GM23338 (cell line): ENCODE results near the gene GCK. TPM values are rescaled to one million over a fixed set of nuclear protein-coding genes. Genes with fewer than 3 reads are reported as not detected.

Experiments
- ATAC-seq: fragments of 200-7000 bp; cut with Tn5 transposase; 3 replicates; pipeline ENCODE4 v1.9.1; 2020
- DNase-seq: peaks from one replicate; pipeline ENCODE4 v3.0.0-alpha.2; 2015; ENCODE audit warnings: low spot score
- H2AFZ ChIP-seq: fragments of 200-600 bp; sonication (generic); 2 replicates; pipeline ENCODE4 v1.8.0; 2016; ENCODE audit warnings: antibody characterized with exemption, mild to moderate bottlenecking, moderate library complexity
- H3F3A ChIP-seq: fragments of 200-600 bp; sonication (generic); replicated peaks from 2 replicates; pipeline ENCODE4 v1.8.0; 2017; ENCODE audit warnings: antibody characterized with exemption, mixed run types, low read depth
- H3K27ac ChIP-seq: fragments of 200-600 bp; sonication (generic); 2 replicates; pipeline ENCODE4 v1.6.1; 2016; ENCODE audit warnings: low read depth
- H3K27me3 ChIP-seq: fragments of 200-600 bp; sonication (generic); 2 replicates; pipeline ENCODE4 v1.8.0; 2016; ENCODE audit warnings: mild to moderate bottlenecking, mixed run types, moderate library complexity; ENCODE audit not compliant: insufficient read depth
- H3K36me3 ChIP-seq: fragments of 200-600 bp; sonication (generic); 2 replicates; pipeline ENCODE4 v1.8.0; 2016; ENCODE audit warnings: mild to moderate bottlenecking; ENCODE audit not compliant: insufficient read depth
- H3K4me1 ChIP-seq: fragments of 200-600 bp; sonication (generic); 2 replicates; pipeline ENCODE4 v1.8.0; 2016; ENCODE audit warnings: mild to moderate bottlenecking, moderate library complexity; ENCODE audit not compliant: insufficient read depth
- H3K4me2 ChIP-seq: fragments of 200-600 bp; sonication (generic); 2 replicates; pipeline ENCODE4 v1.7.1; 2017; ENCODE audit warnings: mixed run types
- H3K4me3 ChIP-seq: fragments of 200-600 bp; sonication (generic); 2 replicates; pipeline ENCODE4 v1.6.1; 2016; ENCODE audit warnings: mixed run types
- H3K79me2 ChIP-seq: fragments of 200-600 bp; sonication (generic); replicated peaks from 2 replicates; pipeline ENCODE4 v1.8.0; 2017; ENCODE audit warnings: mild to moderate bottlenecking; ENCODE audit not compliant: insufficient read depth
- H3K9me2 ChIP-seq: fragments of 200-600 bp; sonication (generic); 2 replicates; pipeline ENCODE4 v1.8.0; 2017; ENCODE audit not compliant: insufficient read depth
- H4K20me1 ChIP-seq: fragments of 200-600 bp; sonication (generic); replicated peaks from 2 replicates; pipeline ENCODE4 v1.8.0; 2017; ENCODE audit warnings: mild to moderate bottlenecking; ENCODE audit not compliant: insufficient read depth
- H3K27ac Mint-ChIP-seq: 2 replicates; pipeline ENCODE4 v1.8.0; 2020; ENCODE audit warnings: inconsistent platforms, mild to moderate bottlenecking, moderate library complexity, mixed read lengths
- H3K27me3 Mint-ChIP-seq: 3 replicates; pipeline ENCODE4 v1.8.0; 2022; ENCODE audit warnings: low read depth, mild to moderate bottlenecking, moderate library complexity, mixed read lengths, inconsistent platforms; ENCODE audit not compliant: insufficient read depth, poor library complexity
- H3K36me3 Mint-ChIP-seq: 3 replicates; pipeline ENCODE4 v1.8.0; 2021; ENCODE audit warnings: low read depth, mild to moderate bottlenecking, inconsistent platforms, moderate library complexity, mixed read lengths
- H3K4me1 Mint-ChIP-seq: 3 replicates; pipeline ENCODE4 v1.8.0; 2020; ENCODE audit warnings: mild to moderate bottlenecking, inconsistent platforms, mixed read lengths
- H3K4me3 Mint-ChIP-seq: 3 replicates; pipeline ENCODE4 v1.8.0; 2021; ENCODE audit warnings: moderate library complexity, mild to moderate bottlenecking, inconsistent platforms, mixed read lengths
- H3K9me3 Mint-ChIP-seq: 3 replicates; pipeline ENCODE4 v1.8.0; 2020; ENCODE audit warnings: moderate library complexity, mild to moderate bottlenecking, inconsistent platforms, mixed read lengths
- CREB1 ChIP-seq: fragments of 250-450 bp; sonication (Bioruptor Pico); IDR thresholded peaks from 2 replicates; pipeline ENCODE4 v1.5.0; 2020; ENCODE audit warnings: low read depth, mild to moderate bottlenecking, moderate library complexity
- CTCF ChIP-seq, 2 experiments: fragments of 200-600 bp in 1 of 2; sonication (generic) in 1 of 2; conservative IDR thresholded peaks; 2 replicates each; pipeline versions ENCODE4 v1.5.1 to v1.6.1; 2016 to 2017; ENCODE audit warnings: antibody characterized with exemption in 2 of 2, low read depth in 2 of 2, mild to moderate bottlenecking in 2 of 2, moderate library complexity in 1 of 2
- ETS1 ChIP-seq: IDR thresholded peaks from 2 replicates; pipeline ENCODE4 v1.6.1; 2016; ENCODE audit warnings: antibody characterized with exemption
- EZH2 ChIP-seq: fragments of 200-600 bp; sonication (generic); IDR thresholded peaks from one replicate; pipeline ENCODE4 v1.8.0; 2017; ENCODE audit warnings: antibody characterized with exemption, mild to moderate bottlenecking, low read depth; ENCODE audit not compliant: unreplicated experiment
- EZH2phosphoT487 ChIP-seq: fragments of 200-600 bp; sonication (generic); IDR thresholded peaks from one replicate; pipeline ENCODE4 v1.8.1; 2018; ENCODE audit warnings: antibody characterized with exemption; ENCODE audit not compliant: unreplicated experiment
- JUNB ChIP-seq: IDR thresholded peaks from one replicate; pipeline ENCODE4 v1.6.1; 2016; ENCODE audit warnings: antibody characterized with exemption; ENCODE audit not compliant: unreplicated experiment
- POLR2AphosphoS5 ChIP-seq: IDR thresholded peaks from 2 replicates; pipeline ENCODE4 v1.6.1; 2016; ENCODE audit warnings: antibody characterized with exemption, low read depth
- REST ChIP-seq: IDR thresholded peaks from one replicate; pipeline ENCODE4 v1.6.1; 2018; ENCODE audit warnings: antibody characterized with exemption; ENCODE audit not compliant: unreplicated experiment
- STAT1 ChIP-seq: IDR thresholded peaks from one replicate; pipeline ENCODE4 v1.6.1; 2016; ENCODE audit warnings: antibody characterized with exemption; ENCODE audit not compliant: unreplicated experiment
- ZNF114 ChIP-seq: fragments of 250-450 bp; sonication (Bioruptor Pico); IDR thresholded peaks from 2 replicates; pipeline ENCODE4 v1.5.0; 2020; ENCODE audit warnings: mild to moderate bottlenecking, moderate library complexity
- ZNF331 ChIP-seq: fragments of 250-450 bp; sonication (Bioruptor Pico); IDR thresholded peaks from 2 replicates; pipeline ENCODE4 v1.5.0; 2020; ENCODE audit warnings: low read depth, mild to moderate bottlenecking, moderate library complexity
- ZNF462 ChIP-seq: fragments of 250-450 bp; sonication (Bioruptor Pico); IDR thresholded peaks from 2 replicates; pipeline ENCODE4 v1.5.0; 2020; ENCODE audit warnings: mild to moderate bottlenecking, moderate library complexity
- polyA plus RNA-seq: library from polyadenylated mRNA; unstranded; fragments of >200 nt; fragmentation: Nextera tagmentation; extraction: Ambion mirVana; gene quantifications from 2 replicates; pipeline ENCODE4 v1.2.1, GENCODE V29; 2016
- total RNA-seq: library from RNA; depleted of rRNA; stranded (reverse); fragments of >200 nt; shearing (Covaris generic); gene quantifications from 2 replicates; pipeline ENCODE4 v1.2.3, GENCODE V29; 2014

GCK gene
- total and polyA plus RNA-seq, 2 experiments from 2014 or later: 6.1 to 7.3 TPM

GRCh38 chr7:44187636-44188416, 1.4 kb downstream of the GCK start:
- Mint-ChIP-seq H3K4me3 (no peak overlapping the region), H3K27ac (no peak overlapping the region), H3K36me3 (no peaks in the 10 kb centered on the region; the same call in 2 of the 3 replicates), H3K27me3 (peaks cover 13% of the 10 kb centered on the region), H3K4me1 (peaks cover 18% of the 10 kb centered on the region), H3K9me3 (peaks cover 5% of the 10 kb centered on the region)
- no peak overlapping the region for H3K4me2 ChIP-seq
- no peaks in the 10 kb centered on the region for H3K79me2 ChIP-seq
- no peaks in the 10 kb centered on the region for H4K20me1 ChIP-seq
- no peaks in the 10 kb centered on the region for H3K4me1 ChIP-seq
- no peaks in the 10 kb centered on the region for H3K36me3 ChIP-seq
- TF ChIP-seq ZNF331 (CRISPR knock-in tag) (no peak), CREB1 (CRISPR knock-in tag) (no peak), POLR2AphosphoS5 (no peak), ZNF462 (CRISPR knock-in tag) (no peak), EZH2phosphoT487 (no peak), ETS1 (no peak), JUNB (no peak), REST (no peak), STAT1 (no peak), EZH2 (no peak), CTCF (conservative IDR thresholded peaks at IDR 0.05; ENCODE audit: low read depth in 2 of 2) (no peak), ZNF114 (CRISPR knock-in tag) (no peak)
- H3K4me3 ChIP-seq: no peak overlapping the region
- no peak for DNase-seq
- H3F3A ChIP-seq: no peaks in the 10 kb centered on the region
- H3K27ac ChIP-seq: no peak overlapping the region
- H3K9me2 ChIP-seq: no peaks in the 10 kb centered on the region
- no peak overlapping the region for H2AFZ ChIP-seq
- H3K27me3 ChIP-seq: no peaks in the 10 kb centered on the region
- ATAC-seq: no peak
